DOHH2 (cell line): ENCODE measurements around the gene TPP1.

Experiments used
- CTCF ChIP-seq: fragments of 200-600 bp; sonication (generic); IDR thresholded peaks from one replicate; pipeline ENCODE4 v1.5.1; 2014; ENCODE audit warnings: antibody characterized with exemption, mild to moderate bottlenecking, low read depth, low read length; ENCODE audit not compliant: poor library complexity, severe bottlenecking
- EZH2phosphoT487 ChIP-seq: fragments of 200-600 bp; sonication (generic); IDR thresholded peaks from 2 replicates; pipeline ENCODE4 v1.6.1; 2017; ENCODE audit warnings: borderline replicate concordance, mild to moderate bottlenecking, antibody characterized with exemption, low read length, moderate library complexity, mixed read lengths

DNA sequence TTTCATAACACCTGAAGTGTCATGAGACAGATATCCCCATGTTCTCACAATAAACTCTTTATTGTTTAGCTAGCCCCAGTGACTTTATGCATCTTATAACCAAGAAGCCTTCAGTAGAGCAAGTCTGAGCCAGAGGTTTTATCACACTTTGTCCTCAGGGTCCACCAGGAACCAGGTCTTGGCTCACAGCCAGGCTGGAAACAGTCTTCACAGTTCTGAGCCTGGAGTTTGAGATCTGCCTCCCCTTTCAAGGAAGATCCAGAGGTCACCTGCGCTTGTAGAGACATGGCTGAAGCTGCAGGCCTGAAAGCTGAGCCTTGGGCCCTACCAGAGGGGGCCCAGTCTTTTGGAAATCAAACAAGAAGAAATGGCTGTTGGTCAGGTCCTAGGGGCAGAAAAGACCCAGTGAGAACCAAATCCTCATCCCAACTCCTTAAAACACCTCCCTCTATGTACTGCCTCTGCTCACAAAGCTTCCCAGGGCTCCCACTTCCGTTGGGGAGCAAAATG lies 19.3 kb downstream of the TPP1 start:
- TF ChIP-seq CTCF (no peak), EZH2phosphoT487 (no peak)
